Measurements from ENCODE around the gene METTL17. TPM values are rescaled to one million over a fixed set of nuclear protein-coding genes. Genes with fewer than 3 reads are reported as not detected.

The METTL17 gene
- total RNA-seq, 1 donor from 2014 or later: 94.7 TPM

DNA sequence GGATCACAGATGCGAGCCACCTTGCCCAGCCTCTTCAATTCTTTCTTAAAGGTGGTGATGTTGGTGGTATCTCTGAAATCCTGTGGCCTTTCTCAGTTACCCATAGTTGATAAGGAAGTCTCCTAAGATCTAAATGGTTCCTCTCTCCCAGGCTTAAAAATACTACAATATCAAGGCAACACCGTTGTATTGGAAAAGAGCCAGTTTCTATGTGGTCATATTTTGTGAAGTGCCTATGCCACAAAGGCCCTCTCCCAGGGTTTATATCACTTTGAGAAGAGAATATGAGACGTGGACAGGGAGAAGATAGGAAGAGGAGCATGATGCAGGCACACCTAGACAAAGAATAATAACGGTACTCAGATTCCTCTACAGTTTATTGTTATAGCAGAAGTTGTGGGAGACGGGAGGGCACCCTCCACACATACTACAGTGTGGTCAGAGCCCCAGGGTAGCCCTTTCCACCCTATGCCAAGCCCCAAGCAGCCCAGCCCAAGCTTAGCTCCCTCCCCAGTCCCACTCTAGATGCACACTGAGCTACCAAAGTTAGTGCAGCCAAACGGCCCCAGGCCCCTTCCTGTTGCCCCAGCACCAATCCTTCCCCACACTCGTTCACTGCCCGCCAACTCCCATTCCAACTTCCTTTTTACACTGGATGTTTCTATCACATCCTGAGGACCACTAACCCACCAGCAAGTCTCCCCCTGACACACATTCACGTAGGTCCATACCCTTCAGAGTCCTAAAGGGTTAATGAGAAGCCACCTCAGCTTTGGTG is 26.8 kb downstream of the METTL17 start:
- peaks cover 8% of the 10 kb centered on the region for H3K36me3 Mint-ChIP-seq (ENCODE audit: low read depth)
- peaks cover 36% of the 10 kb centered on the region for H3K27me3 Mint-ChIP-seq
- ChIA-PET POLR2A (no interaction called here), CTCF (interaction anchor here (0.7 to 12.2 kb wide), 8 partner anchors 19 to 90 kb away, joined by 3 to 257 read pairs (median 26); partner anchors contain the start of genes RNASE7, TMEM253 and ZNF219)
- intact Hi-C loops (cut with micrococcal nuclease): no loop called here
- TF ChIP-seq CTCF (IDR thresholded peaks at IDR 0.05): no peak
- no peak overlapping the region for H3K4me3 Mint-ChIP-seq
- DNase-seq (no peak), ATAC-seq (ENCODE audit: low read depth) (no peak)
- H3K9me3 Mint-ChIP-seq: no peaks in the 10 kb centered on the region
- no peak overlapping the region for H3K27ac Mint-ChIP-seq
- no peaks in the 10 kb centered on the region for H3K4me1 Mint-ChIP-seq

- ChIA-PET CTCF (interaction anchor here (1.0 to 12.2 kb wide), 8 partner anchors 12 to 89 kb away, joined by 3 to 257 read pairs (median 4); partner anchors contain the start of genes ARHGEF40, RNASE7, TMEM253 and ZNF219), POLR2A (no interaction called here)
- H3K9me3 Mint-ChIP-seq: no peaks in the 10 kb centered on the region
- intact Hi-C loops (cut with micrococcal nuclease): no loop called here
- H3K27ac Mint-ChIP-seq: no peak overlapping the region
- ATAC-seq (ENCODE audit: low read depth) (no peak), DNase-seq (no peak)
- H3K4me1 Mint-ChIP-seq: no peaks in the 10 kb centered on the region
- peaks cover 8% of the 10 kb centered on the region for H3K36me3 Mint-ChIP-seq (ENCODE audit: low read depth)
- H3K4me3 Mint-ChIP-seq: no peak overlapping the region
- H3K27me3 Mint-ChIP-seq: peaks cover 40% of the 10 kb centered on the region
- no peak for TF ChIP-seq CTCF (IDR thresholded peaks at IDR 0.05)
Observed at GRCh38 chr14:21017528-21018245, 27.9 kb downstream of the METTL17 start.

DNA sequence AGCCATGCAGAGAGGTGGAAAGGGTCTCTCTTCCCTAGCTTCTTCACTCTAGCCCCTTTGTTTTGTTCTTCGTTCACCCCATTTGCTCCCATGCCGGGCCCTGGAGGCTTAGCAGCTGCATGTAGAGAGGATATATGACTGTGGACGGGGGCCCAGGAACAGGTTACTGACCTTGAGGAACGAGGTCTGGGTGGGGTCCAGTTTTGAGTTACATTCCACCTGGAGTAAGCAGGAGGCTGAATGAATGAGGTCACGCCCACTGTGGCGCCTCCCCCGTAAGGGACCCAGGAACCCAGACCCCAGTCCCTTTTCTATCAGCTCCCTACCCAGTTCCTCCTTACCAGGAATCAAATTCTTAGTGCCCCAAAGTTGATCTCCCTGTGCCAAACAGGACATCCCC is 28.5 kb downstream of the METTL17 start:
- no peaks in the 10 kb centered on the region for H3K9me3 Mint-ChIP-seq
- no peak for DNase-seq
- no peak overlapping the region for H3K4me3 Mint-ChIP-seq
- POLR2A ChIA-PET: no interaction called here
- peaks cover 41% of the 10 kb centered on the region for H3K27me3 Mint-ChIP-seq
- TF ChIP-seq CTCF (IDR thresholded peaks at IDR 0.05): no peak
- CTCF ChIA-PET: interaction anchor here (1.0 to 12.2 kb wide), 9 partner anchors 13 to 88 kb away, joined by 3 to 257 read pairs (median 3); partner anchors contain the start of genes ARHGEF40, RNASE7, TMEM253 and ZNF219
- intact Hi-C loops (cut with micrococcal nuclease): no loop called here
- H3K4me1 Mint-ChIP-seq: peaks cover 2% of the 10 kb centered on the region
- ATAC-seq (ENCODE audit: low read depth): no peak
- peaks cover 8% of the 10 kb centered on the region for H3K36me3 Mint-ChIP-seq (ENCODE audit: low read depth)
- no peak overlapping the region for H3K27ac Mint-ChIP-seq

DNA sequence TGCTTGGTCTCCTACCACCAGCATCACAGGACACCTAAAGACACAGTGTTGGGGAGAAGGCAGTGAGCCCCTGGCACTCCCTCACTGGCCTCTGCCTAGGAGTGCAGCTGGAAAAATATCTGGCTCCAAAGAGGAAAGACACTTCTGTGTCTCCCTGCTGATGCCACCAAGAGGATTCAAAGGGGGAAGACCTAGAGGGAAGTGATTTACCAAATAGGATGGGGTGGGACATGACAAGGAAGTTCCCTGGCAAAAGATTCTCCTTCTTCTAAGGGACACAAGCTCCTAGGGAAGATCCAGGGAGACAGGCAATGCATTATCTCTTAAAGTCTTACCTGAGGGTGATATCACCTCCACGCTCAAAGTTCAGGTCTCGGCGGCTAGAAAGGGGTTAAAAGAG is 29.0 kb downstream of the METTL17 start:
- intact Hi-C loops (cut with micrococcal nuclease): no loop called here
- DNase-seq: no peak
- TF ChIP-seq CTCF (IDR thresholded peaks at IDR 0.05): no peak
- Mint-ChIP-seq H3K27me3 (peaks cover 41% of the 10 kb centered on the region), H3K9me3 (no peaks in the 10 kb centered on the region), H3K36me3 (ENCODE audit: low read depth) (peaks cover 8% of the 10 kb centered on the region), H3K4me1 (peaks cover 7% of the 10 kb centered on the region), H3K4me3 (no peak overlapping the region), H3K27ac (no peak overlapping the region)
- ChIA-PET POLR2A (interaction anchor here (1.0 kb wide), 1 partner anchor 68 kb away, joined by 3 read pairs; no protein-coding TSS in a partner anchor), CTCF (interaction anchor here (0.7 to 12.2 kb wide), 5 partner anchors 16 to 88 kb away, joined by 3 to 257 read pairs (median 3); partner anchors contain the start of genes ARHGEF40 and TMEM253)
- ATAC-seq (ENCODE audit: low read depth): no peak

- ATAC-seq (ENCODE audit: low read depth): no peak
- no peak for DNase-seq
- H3K36me3 Mint-ChIP-seq (ENCODE audit: low read depth): peaks cover 8% of the 10 kb centered on the region
- intact Hi-C loops (cut with micrococcal nuclease): no loop called here
- peaks cover 45% of the 10 kb centered on the region for H3K27me3 Mint-ChIP-seq
- TF ChIP-seq CTCF (IDR thresholded peaks at IDR 0.05): no peak
- H3K4me3 Mint-ChIP-seq: no peak overlapping the region
- peaks cover 13% of the 10 kb centered on the region for H3K4me1 Mint-ChIP-seq
- ChIA-PET POLR2A (interaction anchor here (1.0 kb wide), 1 partner anchor 68 kb away, joined by 3 read pairs; no protein-coding TSS in a partner anchor), CTCF (interaction anchor here (0.7 to 12.2 kb wide), 4 partner anchors 16 to 87 kb away, joined by 3 to 257 read pairs (median 4); partner anchors contain the start of gene TMEM253)
- no peaks in the 10 kb centered on the region for H3K9me3 Mint-ChIP-seq
- H3K27ac Mint-ChIP-seq: no peak overlapping the region
Observed at GRCh38 chr14:21019366-21019765, 29.6 kb downstream of the METTL17 start.

Measured in activated B cell treated with CpG ODN at 0.5 μM for 24 hours (primary cell).